ENCODE measurements around the gene LGR5. TPM values are rescaled to one million over a fixed set of nuclear protein-coding genes. Genes with fewer than 3 reads are reported as not detected.

LGR5 gene
- total and polyA plus RNA-seq, 2 of the 4 experiments (the other 2 are of a cell fraction), result not detected

DNA sequence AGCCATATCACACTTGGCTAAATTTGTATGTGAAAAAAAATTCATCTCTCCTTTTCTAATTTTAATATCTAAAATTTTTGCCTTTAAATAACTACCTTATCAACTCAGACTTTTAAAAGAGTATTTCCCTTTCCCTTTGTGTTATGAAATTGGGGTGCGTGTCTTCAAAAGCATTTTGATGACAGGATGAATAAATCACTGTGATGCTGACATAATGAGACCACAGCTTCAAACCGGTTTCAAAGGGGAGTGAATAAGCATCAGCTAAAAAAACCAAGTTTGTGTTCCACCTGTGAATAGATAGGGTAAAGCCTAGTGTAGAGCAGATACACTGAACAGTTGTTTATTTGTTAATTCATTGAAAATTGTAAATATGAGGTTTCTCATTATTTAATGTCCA lies 85.0 kb downstream of the LGR5 start:
- intact Hi-C loops (cut with micrococcal nuclease) (no loop called here), in situ Hi-C loops (cut with MboI; ENCODE audit: low sequenced_read_pairs) (no loop called here), dilution Hi-C loops (cut with HindIII; ENCODE audit: low sequenced_read_pairs, unreplicated experiment) (no loop called here)
- Histone ChIP-seq H3K36me3 (ENCODE audit: control insufficient read depth, insufficient read depth, low read length) (no peaks in the 10 kb centered on the region), H3K9me1 (ENCODE audit: insufficient read depth, low read length) (no peaks in the 10 kb centered on the region), H2BK15ac (ENCODE audit: low read depth, low read length) (no peak overlapping the region), H3K79me1 (ENCODE audit: low read depth in 1 of 2, low read length in 2 of 2) (no peaks in the 10 kb centered on the region), H3K4me2 (ENCODE audit: low read depth, low read length) (no peak overlapping the region), H2BK120ac (ENCODE audit: low read depth, low read length) (no peak overlapping the region), H3K4me1 (ENCODE audit: control insufficient read depth, insufficient read depth, low read length) (no peaks in the 10 kb centered on the region), H2AFZ (replicated peaks; ENCODE audit: low read length, poor library complexity) (no peak overlapping the region), H3K23ac (ENCODE audit: low read depth, low read length) (no peak overlapping the region), H2AK5ac (ENCODE audit: low read depth, low read length) (no peak overlapping the region), H3K27ac (ENCODE audit: insufficient read depth, low read length) (no peak overlapping the region), H3K27me3 (ENCODE audit: control insufficient read depth, insufficient read depth, low read length) (peaks cover 2% of the 10 kb centered on the region; the same call in 1 of the 2 replicates), H3K18ac (ENCODE audit: low read depth, low read length) (no peak overlapping the region), H3K4me3 (ENCODE audit: insufficient read depth, low read depth, low read length) (no peak overlapping the region), H2AK9ac (replicated peaks; ENCODE audit: low read depth, low read length, poor library complexity) (no peak overlapping the region), H4K5ac (ENCODE audit: low read depth, low read length) (no peak overlapping the region), H2BK20ac (ENCODE audit: low read depth, low read length) (no peak overlapping the region), H2BK5ac (ENCODE audit: low read depth, low read length, poor library complexity, severe bottlenecking) (no peak overlapping the region), H3K56ac (ENCODE audit: extremely low read depth, insufficient read depth, low read length) (no peak overlapping the region), H3K4ac (ENCODE audit: low read depth, low read length) (no peak overlapping the region), H4K20me1 (ENCODE audit: insufficient read depth, low read length) (no peaks in the 10 kb centered on the region), H4K91ac (ENCODE audit: insufficient read depth, low read depth, low read length) (no peak overlapping the region), H3K9me3 (ENCODE audit: control insufficient read depth, insufficient read depth, low read length) (no peaks in the 10 kb centered on the region), H3K9ac (ENCODE audit: low read depth, low read length) (no peak overlapping the region), H4K8ac (ENCODE audit: low read depth in 2 of 2, low read length in 2 of 2) (no peak overlapping the region), H3K14ac (replicated peaks; ENCODE audit: low read depth, low read length) (no peak overlapping the region)
- ATAC-seq (ENCODE audit: low read depth) (no peak), DNase-seq (no peak)
- no TSS peak for BruUV-seq (replicated peaks)
- no CpG with 5 or more reads among the region's 2 CpGs for WGBS, 2 experiments (ENCODE audit: extremely low coverage in 2 of 2, insufficient read length in 1 of 2)
- POLR2A ChIA-PET (ENCODE audit: unreplicated experiment), result no interaction called here
- TF ChIP-seq, protein P1, sequence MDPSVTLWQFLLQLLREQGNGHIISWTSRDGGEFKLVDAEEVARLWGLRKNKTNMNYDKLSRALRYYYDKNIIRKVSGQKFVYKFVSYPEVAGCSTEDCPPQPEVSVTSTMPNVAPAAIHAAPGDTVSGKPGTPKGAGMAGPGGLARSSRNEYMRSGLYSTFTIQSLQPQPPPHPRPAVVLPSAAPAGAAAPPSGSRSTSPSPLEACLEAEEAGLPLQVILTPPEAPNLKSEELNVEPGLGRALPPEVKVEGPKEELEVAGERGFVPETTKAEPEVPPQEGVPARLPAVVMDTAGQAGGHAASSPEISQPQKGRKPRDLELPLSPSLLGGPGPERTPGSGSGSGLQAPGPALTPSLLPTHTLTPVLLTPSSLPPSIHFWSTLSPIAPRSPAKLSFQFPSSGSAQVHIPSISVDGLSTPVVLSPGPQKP (IDR thresholded peaks at IDR 0.05; ENCODE audit: borderline replicate concordance, low read depth, low read length), result no peak
- TF ChIP-seq MAZ (IDR thresholded peaks at IDR 0.05; ENCODE audit: borderline replicate concordance, low read depth, low read length) (no peak), BHLHE40 (IDR thresholded peaks at IDR 0.05; ENCODE audit: low read depth, low read length) (no peak), MXI1 (IDR thresholded peaks at IDR 0.05; ENCODE audit: borderline replicate concordance, low read depth, low read length) (no peak), RCOR1 (IDR thresholded peaks at IDR 0.05; ENCODE audit: insufficient replicate concordance, low read length) (no peak), MAFK (IDR thresholded peaks at IDR 0.05; ENCODE audit: low read depth, low read length) (no peak), NFE2L2 (IDR thresholded peaks at IDR 0.05; ENCODE audit: low read depth, low read length) (no peak), FOS (IDR thresholded peaks at IDR 0.05; ENCODE audit: low read depth, low read length) (no peak), CHD1 (IDR thresholded peaks at IDR 0.05; ENCODE audit: low read depth, low read length) (no peak), CEBPB (IDR thresholded peaks at IDR 0.05; ENCODE audit: low read depth, low read length) (no peak), POLR2A (IDR thresholded peaks at IDR 0.05; ENCODE audit: low read depth, low read length) (no peak), SMC3 (IDR thresholded peaks at IDR 0.05; ENCODE audit: low read depth, low read length) (no peak), RAD21 (IDR thresholded peaks at IDR 0.05; ENCODE audit: low read length) (no peak), RFX5 (IDR thresholded peaks at IDR 0.05; ENCODE audit: low read depth, low read length) (no peak)
- TF ChIP-seq, protein P2, sequence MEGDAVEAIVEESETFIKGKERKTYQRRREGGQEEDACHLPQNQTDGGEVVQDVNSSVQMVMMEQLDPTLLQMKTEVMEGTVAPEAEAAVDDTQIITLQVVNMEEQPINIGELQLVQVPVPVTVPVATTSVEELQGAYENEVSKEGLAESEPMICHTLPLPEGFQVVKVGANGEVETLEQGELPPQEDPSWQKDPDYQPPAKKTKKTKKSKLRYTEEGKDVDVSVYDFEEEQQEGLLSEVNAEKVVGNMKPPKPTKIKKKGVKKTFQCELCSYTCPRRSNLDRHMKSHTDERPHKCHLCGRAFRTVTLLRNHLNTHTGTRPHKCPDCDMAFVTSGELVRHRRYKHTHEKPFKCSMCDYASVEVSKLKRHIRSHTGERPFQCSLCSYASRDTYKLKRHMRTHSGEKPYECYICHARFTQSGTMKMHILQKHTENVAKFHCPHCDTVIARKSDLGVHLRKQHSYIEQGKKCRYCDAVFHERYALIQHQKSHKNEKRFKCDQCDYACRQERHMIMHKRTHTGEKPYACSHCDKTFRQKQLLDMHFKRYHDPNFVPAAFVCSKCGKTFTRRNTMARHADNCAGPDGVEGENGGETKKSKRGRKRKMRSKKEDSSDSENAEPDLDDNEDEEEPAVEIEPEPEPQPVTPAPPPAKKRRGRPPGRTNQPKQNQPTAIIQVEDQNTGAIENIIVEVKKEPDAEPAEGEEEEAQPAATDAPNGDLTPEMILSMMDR (conservative IDR thresholded peaks at IDR 0.05; ENCODE audit: low read depth, low read length), result no peak
- TF ChIP-seq, protein P3, sequence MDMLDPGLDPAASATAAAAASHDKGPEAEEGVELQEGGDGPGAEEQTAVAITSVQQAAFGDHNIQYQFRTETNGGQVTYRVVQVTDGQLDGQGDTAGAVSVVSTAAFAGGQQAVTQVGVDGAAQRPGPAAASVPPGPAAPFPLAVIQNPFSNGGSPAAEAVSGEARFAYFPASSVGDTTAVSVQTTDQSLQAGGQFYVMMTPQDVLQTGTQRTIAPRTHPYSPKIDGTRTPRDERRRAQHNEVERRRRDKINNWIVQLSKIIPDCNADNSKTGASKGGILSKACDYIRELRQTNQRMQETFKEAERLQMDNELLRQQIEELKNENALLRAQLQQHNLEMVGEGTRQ (IDR thresholded peaks at IDR 0.05; ENCODE audit: low read depth, low read length), result no peak
- CTCF ChIA-PET, result no interaction called here

Measured in IMR-90 (cell line).